HG03280 (cell line): ENCODE measurements around the gene IDH3B.

ENCODE experiments used
- ATAC-seq: cut with Tn5 transposase; IDR thresholded peaks from one replicate; pipeline ENCODE4 v1.9.1; 2021; ENCODE audit warnings: mild to moderate bottlenecking, moderate library complexity; ENCODE audit not compliant: unreplicated experiment

IDH3B gene

DNA sequence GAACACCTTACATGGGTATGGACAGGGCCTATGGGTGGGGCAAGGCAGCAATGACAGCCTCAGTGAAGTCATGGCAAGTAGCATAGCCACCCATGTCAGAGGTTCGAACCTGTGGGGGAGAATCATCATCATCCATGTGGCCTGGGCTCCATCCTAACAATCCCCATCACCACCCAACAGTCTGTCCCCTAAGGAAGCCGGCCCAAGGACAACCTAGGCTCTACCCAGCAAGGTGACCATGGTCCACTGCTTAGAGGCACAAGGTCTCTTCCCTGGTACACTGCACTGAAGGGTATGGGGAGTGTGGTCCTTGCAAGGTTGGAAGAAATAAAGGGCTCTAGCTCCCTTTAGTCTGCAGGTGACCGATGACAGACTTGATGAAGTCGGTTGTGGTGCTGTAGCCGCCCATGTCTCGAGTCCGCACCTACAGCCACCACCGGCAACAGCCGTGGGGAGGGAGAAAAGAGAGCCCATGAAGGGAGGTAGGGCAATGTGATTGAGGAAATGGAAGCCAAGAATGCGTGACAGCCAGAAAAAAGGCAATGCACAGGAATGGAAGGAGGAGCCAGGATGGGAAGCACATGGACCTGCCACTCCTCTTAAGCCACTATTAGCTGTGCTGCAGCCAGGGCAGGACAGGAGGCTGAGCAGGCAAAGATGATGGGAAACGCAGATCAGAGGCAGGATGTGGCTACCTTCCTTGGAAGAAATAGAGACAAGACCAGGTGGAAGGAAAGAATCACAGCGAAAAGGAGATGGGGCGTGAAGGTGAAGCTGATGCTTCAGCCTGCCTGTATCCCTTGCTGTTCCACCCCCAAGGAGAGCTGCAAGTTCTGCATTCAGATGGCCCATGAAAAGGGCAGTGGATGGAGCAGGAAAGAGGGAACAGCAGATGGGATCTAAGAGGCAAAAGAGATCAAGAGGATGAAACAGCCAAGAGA lies 5.3 kb downstream of the IDH3B start:
- no peak for ATAC-seq

DNA sequence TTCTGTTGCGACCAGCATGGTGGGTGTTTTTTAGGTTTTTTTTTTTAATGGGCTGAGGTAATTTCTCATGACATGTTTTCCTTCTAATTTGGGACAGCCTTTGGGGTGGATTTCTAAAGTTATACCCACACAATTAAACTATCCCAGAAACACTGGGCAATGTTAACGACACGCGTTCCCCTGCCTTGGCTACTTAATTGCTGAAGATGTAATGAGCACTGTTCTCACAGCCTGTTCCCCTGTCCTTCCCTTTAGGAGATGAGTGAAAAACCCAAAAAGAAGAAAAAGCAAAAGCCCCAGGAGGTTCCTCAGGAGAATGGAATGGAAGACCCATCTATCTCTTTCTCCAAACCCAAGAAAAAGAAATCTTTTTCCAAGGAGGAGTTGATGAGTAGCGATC lies 6.3 kb downstream of the IDH3B start:
- ATAC-seq = no peak

DNA sequence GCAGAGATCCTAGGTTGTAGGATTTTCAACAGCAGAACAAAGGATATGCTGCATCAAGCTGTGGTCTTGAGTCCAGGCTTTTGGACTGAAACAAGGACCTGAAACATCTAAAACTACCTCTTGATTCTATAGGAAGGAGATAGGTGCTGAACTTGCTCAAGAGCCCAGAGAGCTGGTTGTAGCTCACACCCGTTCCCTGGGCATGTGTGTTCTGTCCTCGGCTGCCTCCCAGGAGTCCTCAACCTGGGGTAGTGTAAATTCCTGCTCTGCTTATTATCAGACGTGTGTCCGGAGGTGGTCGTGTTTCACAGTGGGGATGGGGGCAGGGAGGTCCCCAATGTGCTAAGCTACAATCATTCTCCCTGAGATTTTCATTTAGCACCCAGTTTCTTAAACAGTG lies 6.8 kb downstream of the IDH3B start:
- no peak for ATAC-seq

DNA sequence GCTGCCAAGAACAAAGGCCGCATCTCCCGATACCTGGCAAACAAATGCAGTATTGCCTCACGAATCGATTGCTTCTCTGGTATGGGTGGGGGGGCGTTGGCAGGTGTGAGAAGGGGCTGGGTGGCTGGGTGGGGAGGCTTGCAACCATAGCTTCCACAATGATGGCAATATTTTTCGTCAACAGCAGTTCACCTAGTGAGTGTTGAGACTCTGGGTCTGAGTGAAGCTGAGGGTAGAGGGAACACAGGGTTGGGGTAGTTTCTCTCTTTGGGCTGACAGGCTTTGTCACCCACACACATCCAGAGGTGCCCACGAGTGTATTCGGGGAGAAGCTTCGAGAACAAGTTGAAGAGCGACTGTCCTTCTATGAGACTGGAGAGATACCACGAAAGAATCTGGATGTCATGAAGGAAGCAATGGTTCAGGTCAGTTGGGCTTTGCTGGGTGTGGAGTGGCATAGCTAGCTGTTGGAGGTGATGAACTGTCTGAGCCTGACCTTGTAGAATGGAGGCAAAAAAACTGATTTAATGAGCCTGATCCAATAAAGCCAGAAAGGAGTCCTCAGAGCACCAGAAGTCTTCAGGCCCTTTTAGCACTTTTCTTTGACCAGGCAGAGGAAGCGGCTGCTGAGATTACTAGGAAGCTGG lies 7.4 kb downstream of the IDH3B start:
- no peak for ATAC-seq

DNA sequence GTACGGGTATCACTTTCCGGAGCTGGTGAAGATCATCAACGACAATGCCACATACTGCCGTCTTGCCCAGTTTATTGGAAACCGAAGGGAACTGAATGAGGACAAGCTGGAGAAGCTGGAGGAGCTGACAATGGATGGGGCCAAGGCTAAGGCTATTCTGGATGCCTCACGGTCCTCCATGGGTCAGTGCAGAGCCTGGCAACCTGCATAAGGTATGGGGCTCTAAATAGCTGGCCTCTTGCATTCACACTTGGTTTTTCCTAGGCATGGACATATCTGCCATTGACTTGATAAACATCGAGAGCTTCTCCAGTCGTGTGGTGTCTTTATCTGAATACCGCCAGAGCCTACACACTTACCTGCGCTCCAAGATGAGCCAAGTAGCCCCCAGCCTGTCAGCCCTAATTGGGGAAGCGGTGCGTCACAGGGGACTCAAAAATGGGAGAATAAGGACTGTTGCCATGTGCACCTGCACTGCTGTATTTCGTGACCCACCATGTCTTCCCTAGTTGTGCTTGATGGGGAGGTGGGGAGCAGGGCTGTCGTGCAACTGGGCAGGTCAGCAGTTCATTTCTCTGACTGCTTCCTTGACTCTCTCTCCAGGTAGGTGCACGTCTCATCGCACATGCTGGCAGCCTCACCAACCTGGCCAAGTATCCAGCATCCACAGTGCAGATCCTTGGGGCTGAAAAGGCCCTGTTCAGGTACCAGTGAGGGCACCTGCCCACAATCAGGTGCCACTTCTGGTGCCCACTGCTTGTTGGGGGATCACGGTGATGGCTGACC lies 8.5 kb downstream of the IDH3B start:
- no peak for ATAC-seq

- no peak for ATAC-seq
These were observed 9.2 kb downstream of the IDH3B start for GRCh38 chr20:2654831-2655230.

DNA sequence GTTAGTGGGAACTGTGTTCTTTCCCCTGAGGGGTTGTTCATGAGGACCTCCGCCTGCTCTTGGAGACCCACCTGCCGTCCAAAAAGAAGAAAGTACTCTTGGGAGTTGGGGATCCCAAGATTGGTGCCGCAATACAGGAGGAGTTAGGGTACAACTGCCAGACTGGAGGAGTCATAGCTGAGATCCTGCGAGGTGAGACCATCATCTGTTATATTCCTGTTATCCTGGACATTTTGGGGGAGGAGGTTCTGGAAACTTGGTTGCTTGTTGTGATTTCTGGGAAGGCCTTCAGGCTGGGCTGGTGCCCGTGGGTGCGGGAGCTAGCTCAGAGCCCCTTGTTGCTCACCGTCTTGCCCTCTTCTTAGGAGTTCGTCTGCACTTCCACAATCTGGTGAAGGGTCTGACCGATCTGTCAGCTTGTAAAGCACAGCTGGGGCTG lies 9.6 kb downstream of the IDH3B start:
- ATAC-seq = no peak

- ATAC-seq = no peak
These were observed 10.2 kb downstream of the IDH3B start for GRCh38 chr20:2653556-2654383.

- peak; percentile 39 for ATAC-seq
These were observed 11.1 kb downstream of the IDH3B start for GRCh38 chr20:2652724-2653555.

- peak; percentile 84 for ATAC-seq
These were observed 12.0 kb downstream of the IDH3B start, which contains the start of gene NOP56 for GRCh38 chr20:2651772-2652723. Gene NOP56, plus strand, starts transcription at chr20:2652632. Its CDS starts 29 bp downstream, at chr20:2652661.

DNA sequence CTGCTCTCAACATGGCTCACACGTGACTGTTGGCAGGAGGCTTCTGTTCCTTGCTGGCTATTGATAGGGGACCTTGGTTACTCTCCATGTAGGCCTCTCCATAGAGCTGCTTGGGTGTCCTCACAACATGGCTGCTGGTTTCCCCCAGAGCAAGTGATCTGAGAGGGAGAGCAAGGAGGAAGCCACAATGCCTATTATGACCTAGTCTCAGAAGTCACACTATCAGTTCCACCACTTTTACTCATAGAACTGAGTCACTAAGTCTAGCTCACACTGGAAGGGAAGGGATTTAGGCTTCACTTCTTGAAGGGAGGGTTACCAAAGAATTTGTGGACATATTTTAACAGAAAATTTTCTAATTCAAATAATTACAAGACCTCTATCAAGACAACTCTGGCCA lies 20.3 kb downstream of the IDH3B start:
- ATAC-seq = no peak

DNA sequence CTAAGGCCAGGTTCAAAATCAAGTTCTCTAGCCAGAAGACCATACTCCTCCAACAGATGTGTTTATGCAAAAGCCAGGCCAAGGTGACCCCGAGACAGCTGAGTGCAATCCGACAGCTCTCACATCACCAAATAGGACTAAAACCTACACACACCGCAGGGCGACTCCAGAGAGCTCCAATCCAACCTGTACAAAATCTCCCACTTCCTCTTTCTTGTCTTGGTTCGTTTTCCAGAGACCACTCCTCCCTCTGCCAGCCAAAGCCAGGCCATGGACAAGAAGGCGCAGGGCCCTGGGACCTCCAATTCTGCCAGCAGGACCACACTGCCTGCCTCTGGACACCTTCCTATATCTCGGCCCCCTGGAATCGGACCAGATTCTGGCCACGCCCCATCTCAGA lies 23.1 kb downstream of the IDH3B start:
- no peak for ATAC-seq

DNA sequence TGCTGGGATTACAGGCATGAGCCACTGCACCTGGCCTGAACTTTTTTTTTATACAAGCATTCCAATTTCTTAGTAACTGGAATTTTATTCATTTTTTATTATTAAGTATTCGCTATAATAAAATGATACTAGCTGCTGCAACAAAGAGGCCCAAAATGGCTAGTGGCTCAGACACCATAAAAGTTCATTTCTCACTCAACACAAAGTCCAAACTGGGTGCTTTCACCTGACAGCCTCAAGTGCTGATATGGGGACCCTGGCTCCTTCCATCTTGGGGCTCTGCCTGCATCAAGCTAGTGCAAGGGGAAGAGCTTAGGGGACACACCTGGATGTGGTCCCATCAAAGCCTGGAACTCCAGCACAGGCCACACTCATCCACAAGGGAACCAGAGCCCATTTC lies 23.8 kb downstream of the IDH3B start:
- no peak for ATAC-seq

- ATAC-seq = no peak
These were observed 26.8 kb downstream of the IDH3B start for GRCh38 chr20:2637246-2637645.

DNA sequence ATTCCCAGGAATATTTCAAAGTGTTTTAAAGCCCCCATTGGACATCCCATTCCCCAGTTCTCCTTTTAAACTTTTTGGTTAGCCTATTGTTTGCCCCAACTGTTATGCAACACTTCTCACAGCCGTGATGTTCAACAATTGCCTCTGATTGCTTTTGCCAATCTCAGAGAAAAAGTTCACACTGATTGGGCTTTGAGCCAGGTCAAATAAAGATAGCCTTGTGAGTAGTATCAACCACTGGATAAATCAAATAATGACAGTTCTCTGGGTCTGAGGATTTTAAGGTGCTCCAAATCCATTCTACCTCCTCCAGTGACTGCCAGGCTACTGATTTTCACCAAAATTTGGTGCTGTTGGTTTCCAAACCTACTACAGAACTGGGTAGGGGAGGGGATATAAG lies 30.6 kb downstream of the IDH3B start:
- ATAC-seq = no peak

DNA sequence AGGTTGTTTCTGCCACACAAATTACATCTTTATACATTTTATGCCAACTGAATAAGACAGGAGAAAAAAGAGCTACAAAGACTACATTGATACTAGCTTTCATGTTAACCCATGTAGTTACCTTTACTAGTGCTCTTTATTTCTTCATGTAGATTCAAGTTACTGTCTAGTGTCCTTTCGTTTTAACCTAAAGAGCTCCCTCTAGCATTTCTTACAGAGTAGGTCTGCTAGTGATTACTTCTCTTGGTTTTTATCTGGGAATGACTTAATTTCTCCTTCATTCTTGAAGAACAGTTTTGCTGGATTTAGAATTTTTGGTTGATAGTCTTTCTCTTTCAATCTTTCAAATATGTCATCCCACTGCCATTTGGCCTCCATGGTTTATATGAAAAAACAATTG lies 32.8 kb downstream of the IDH3B start:
- no peak for ATAC-seq

DNA sequence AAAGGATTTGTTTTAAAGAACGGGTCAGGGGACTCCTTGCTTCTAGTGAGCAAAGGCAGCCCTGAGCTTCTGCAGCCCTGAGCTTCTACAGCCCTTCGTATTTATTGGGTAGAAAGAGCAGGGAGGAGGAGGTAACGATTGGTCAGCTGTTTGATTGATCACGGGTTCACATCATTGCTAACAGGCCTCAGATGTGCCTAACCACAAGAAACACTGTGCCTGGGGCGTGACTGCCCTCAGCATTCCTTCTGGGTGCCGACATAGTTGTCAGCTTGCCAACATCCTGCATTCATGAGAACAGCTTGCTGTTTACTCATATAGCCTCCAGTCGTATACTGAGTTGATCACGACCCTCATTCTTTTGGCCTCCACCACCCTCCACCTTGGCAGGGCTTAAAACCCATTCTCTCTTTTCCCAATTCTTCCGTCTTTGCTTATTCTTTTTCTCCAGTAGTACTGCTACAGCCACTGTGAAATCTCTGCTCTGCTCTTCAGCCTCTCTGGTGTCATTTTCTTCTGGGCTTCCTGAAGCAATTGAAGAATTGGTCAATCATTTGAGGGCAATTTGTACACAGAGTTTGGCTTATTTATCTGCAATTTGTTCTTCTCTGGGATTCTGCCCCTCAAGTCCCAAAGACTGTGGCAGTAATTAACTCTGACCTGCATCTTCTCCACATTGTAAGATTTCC lies 37.0 kb downstream of the IDH3B start:
- no peak for ATAC-seq

GRCh38 chr20:2625062-2625461 lies 39.0 kb downstream of the IDH3B start:
- no peak for ATAC-seq
